ENCODE data around the gene ZC3H7A.

DNA sequence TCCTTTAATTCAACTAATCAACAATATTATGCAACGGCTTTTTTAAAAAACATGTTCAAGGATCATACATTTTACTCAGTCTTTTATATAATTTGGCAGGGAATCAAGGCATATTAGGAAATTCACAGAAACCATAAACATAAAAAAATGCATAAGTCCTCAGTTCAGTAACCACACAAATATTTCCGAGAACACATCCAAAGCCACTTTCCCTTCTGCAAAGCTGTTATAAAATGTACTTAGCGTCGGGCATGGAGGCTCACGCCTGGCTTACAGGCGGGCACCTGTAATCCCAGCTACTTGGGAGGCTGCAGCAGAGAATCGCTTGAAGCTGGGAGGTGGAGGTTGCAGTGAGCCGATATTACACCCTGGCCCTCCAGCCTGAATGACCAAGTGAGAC, 9.7 kb upstream of the ZC3H7A start:
- TF ChIP-seq, protein P1, sequence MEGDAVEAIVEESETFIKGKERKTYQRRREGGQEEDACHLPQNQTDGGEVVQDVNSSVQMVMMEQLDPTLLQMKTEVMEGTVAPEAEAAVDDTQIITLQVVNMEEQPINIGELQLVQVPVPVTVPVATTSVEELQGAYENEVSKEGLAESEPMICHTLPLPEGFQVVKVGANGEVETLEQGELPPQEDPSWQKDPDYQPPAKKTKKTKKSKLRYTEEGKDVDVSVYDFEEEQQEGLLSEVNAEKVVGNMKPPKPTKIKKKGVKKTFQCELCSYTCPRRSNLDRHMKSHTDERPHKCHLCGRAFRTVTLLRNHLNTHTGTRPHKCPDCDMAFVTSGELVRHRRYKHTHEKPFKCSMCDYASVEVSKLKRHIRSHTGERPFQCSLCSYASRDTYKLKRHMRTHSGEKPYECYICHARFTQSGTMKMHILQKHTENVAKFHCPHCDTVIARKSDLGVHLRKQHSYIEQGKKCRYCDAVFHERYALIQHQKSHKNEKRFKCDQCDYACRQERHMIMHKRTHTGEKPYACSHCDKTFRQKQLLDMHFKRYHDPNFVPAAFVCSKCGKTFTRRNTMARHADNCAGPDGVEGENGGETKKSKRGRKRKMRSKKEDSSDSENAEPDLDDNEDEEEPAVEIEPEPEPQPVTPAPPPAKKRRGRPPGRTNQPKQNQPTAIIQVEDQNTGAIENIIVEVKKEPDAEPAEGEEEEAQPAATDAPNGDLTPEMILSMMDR (conservative IDR thresholded peaks at IDR 0.05 in 1 of 2, IDR thresholded peaks at IDR 0.05 in 1 of 2; ENCODE audit: low read depth in 1 of 2, low read length in 2 of 2), result no peak
- no peak for TF ChIP-seq EZH2 (IDR thresholded peaks at IDR 0.05; ENCODE audit: low read length, missing control alignments)
